SK-N-SH (cell line): ENCODE data around the gene CLIC1. TPM values are rescaled to one million over a fixed set of nuclear protein-coding genes. Genes with fewer than 3 reads are reported as not detected.

Source experiments
- CTCF ChIA-PET: fragments of 300-600, 350-600 bp; formaldehyde crosslinking; extraction: SDS; loops from one replicate; lab custom pipeline; 2021; lab: Yijun Ruan, JAX
- POLR2A ChIA-PET: fragments of 350-600 bp; sonication (Branson Sonifier 250); formaldehyde crosslinking; extraction: SDS; loops from one replicate; lab custom pipeline; 2020; ENCODE audit warnings: antibody characterized with exemption, inconsistent platforms; lab: Yijun Ruan, JAX
- DNase-seq: peaks from one replicate; pipeline ENCODE4 v3.0.0; 2012
- H2AFZ ChIP-seq: fragments of 200-600 bp; sonication (generic); 2 replicates; pipeline ENCODE4 v1.8.1; 2016; ENCODE audit warnings: antibody characterized with exemption, mild to moderate bottlenecking, low read depth
- H3F3A ChIP-seq: fragments of 200-600 bp; sonication (generic); replicated peaks from 2 replicates; pipeline ENCODE3; 2016; ENCODE audit warnings: antibody characterized with exemption, mild to moderate bottlenecking; ENCODE audit not compliant: insufficient read depth
- H3K27ac ChIP-seq, 2 experiments: fragments of 200-500 bp in 1 of 2; fragments of 200-600 bp in 1 of 2; sonication (Bioruptor generic) in 1 of 2; sonication (generic), shearing (Covaris generic) in 1 of 2; 2 replicates each; pipeline versions ENCODE4 v1.5.1 to v1.6.1; 2014 to 2016; ENCODE audit warnings: low read depth in 2 of 2, inconsistent platforms in 1 of 2, low read length in 1 of 2, mild to moderate bottlenecking in 1 of 2, mixed read lengths in 1 of 2
- H3K27me3 ChIP-seq: fragments of 200-600 bp; sonication (generic), shearing (Covaris generic); 2 replicates; pipeline ENCODE4 v1.6.1; 2016; ENCODE audit warnings: mixed run types; ENCODE audit not compliant: insufficient read depth
- H3K36me3 ChIP-seq, 2 experiments: fragments of 200-500 bp in 1 of 2; fragments of 200-600 bp in 1 of 2; sonication (Bioruptor generic) in 1 of 2; sonication (generic) in 1 of 2; replicated peaks in 1 of 2; 2 replicates each; pipeline versions ENCODE3 to v1.5.1; 2014 to 2016; ENCODE audit warnings: low read length in 1 of 2, mild to moderate bottlenecking in 1 of 2; ENCODE audit not compliant: insufficient read depth in 2 of 2, control insufficient read depth in 1 of 2
- H3K4me1 ChIP-seq, 2 experiments: fragments of 200-500 bp in 1 of 2; fragments of 200-600 bp in 1 of 2; sonication (Bioruptor generic) in 1 of 2; sonication (generic), shearing (Covaris generic) in 1 of 2; 2 replicates each; pipeline versions ENCODE4 v1.5.1 to v1.6.1; 2014 to 2016; ENCODE audit warnings: low read depth in 1 of 2, low read length in 1 of 2, mixed run types in 1 of 2; ENCODE audit not compliant: insufficient read depth in 2 of 2, control insufficient read depth in 1 of 2
- H3K4me2 ChIP-seq: fragments of 200-600 bp; sonication (generic), shearing (Covaris generic); 2 replicates; pipeline ENCODE4 v1.6.1; 2017; ENCODE audit warnings: mixed run types
- H3K4me3 ChIP-seq, 2 experiments: fragments of 200-500 bp in 1 of 2; fragments of 200-600 bp in 1 of 2; sonication (Bioruptor generic) in 1 of 2; sonication (generic), shearing (Covaris generic) in 1 of 2; 2 replicates each; pipeline versions ENCODE4 v1.5.1 to v1.8.1; 2014 to 2016; ENCODE audit warnings: low read depth in 2 of 2, inconsistent platforms in 1 of 2, low read length in 1 of 2, mild to moderate bottlenecking in 1 of 2, mixed read lengths in 1 of 2, moderate library complexity in 1 of 2
- H3K79me2 ChIP-seq: fragments of 200-600 bp; sonication (generic); 2 replicates; pipeline ENCODE4 v1.8.1; 2017; ENCODE audit warnings: mild to moderate bottlenecking; ENCODE audit not compliant: insufficient read depth
- H3K9ac ChIP-seq: fragments of 200-600 bp; sonication (generic); 2 replicates; pipeline ENCODE4 v1.6.1; 2017; ENCODE audit warnings: mixed run types
- H3K9me2 ChIP-seq: fragments of 200-600 bp; sonication (generic); 2 replicates; pipeline ENCODE4 v1.6.1; 2017; ENCODE audit warnings: mixed run types
- H3K9me3 ChIP-seq: fragments of 200-600 bp; sonication (generic); 2 replicates; pipeline ENCODE4 v1.6.1; 2017; ENCODE audit warnings: mixed run types, mild to moderate bottlenecking, moderate library complexity
- H4K20me1 ChIP-seq: fragments of 200-600 bp; sonication (generic); 2 replicates; pipeline ENCODE4 v1.6.1; 2017; ENCODE audit warnings: mild to moderate bottlenecking, mixed run types; ENCODE audit not compliant: insufficient read depth
- CHD2 ChIP-seq: fragments of 150-350 bp; IDR thresholded peaks from 2 replicates; pipeline ENCODE4 v1.6.1; 2018; ENCODE audit warnings: low read length; ENCODE audit not compliant: partially characterized antibody
- ELF1 ChIP-seq: IDR thresholded peaks from 2 replicates; pipeline ENCODE4 v1.4.0; 2012
- FOXM1 ChIP-seq: IDR thresholded peaks from 2 replicates; pipeline ENCODE4 v1.4.0; 2012; ENCODE audit warnings: low read depth, mild to moderate bottlenecking
- GABPA ChIP-seq: IDR thresholded peaks from 2 replicates; pipeline ENCODE4 v1.4.0; 2012; ENCODE audit warnings: low read depth, mild to moderate bottlenecking
- MEF2A ChIP-seq: IDR thresholded peaks from 2 replicates; pipeline ENCODE4 v1.4.0; 2012; ENCODE audit warnings: low read depth, borderline replicate concordance
- MXI1 ChIP-seq: IDR thresholded peaks from 2 replicates; pipeline ENCODE4 v1.6.1; 2012; ENCODE audit warnings: mild to moderate bottlenecking, low read depth, low read length, improper control_type of control experiment
- NRF1 ChIP-seq: IDR thresholded peaks from 2 replicates; pipeline ENCODE4 v1.6.1; 2012; ENCODE audit warnings: low read depth, mild to moderate bottlenecking, low read length
- POLR2AphosphoS5 ChIP-seq: IDR thresholded peaks from 2 replicates; pipeline ENCODE4 v1.6.1; 2012; ENCODE audit warnings: low read depth, low read length
- RAD21 ChIP-seq: IDR thresholded peaks from 2 replicates; pipeline ENCODE4 v1.6.1; 2012; ENCODE audit warnings: mild to moderate bottlenecking, low read length
- RCOR1 ChIP-seq: fragments of 150-350 bp; IDR thresholded peaks from 2 replicates; pipeline ENCODE4 v1.6.1; 2017; ENCODE audit warnings: antibody characterized with exemption, low read length
- RFX5 ChIP-seq: IDR thresholded peaks from 2 replicates; pipeline ENCODE4 v1.6.1; 2012; ENCODE audit warnings: mild to moderate bottlenecking, improper control_type of control experiment, low read length
- SMC3 ChIP-seq: IDR thresholded peaks from 2 replicates; pipeline ENCODE4 v1.6.1; 2012; ENCODE audit warnings: low read depth, low read length, improper control_type of control experiment
- TAF1 ChIP-seq: IDR thresholded peaks from 2 replicates; pipeline ENCODE4 v1.6.1; 2012; ENCODE audit warnings: low read depth, mild to moderate bottlenecking, low read length, moderate library complexity, borderline replicate concordance
- TCF12 ChIP-seq: IDR thresholded peaks from 2 replicates; pipeline ENCODE4 v1.4.0; 2012
- WGBS: methylation state at CpG from one replicate; pipeline ENCODE4 v1.1.6; 2017; ENCODE audit warnings: low lambda C conversion rate; 5-methylcytosine and 5-hydroxymethylcytosine counted together
- polyA plus RNA-seq, 3 experiments: library from polyadenylated mRNA; depleted of rRNA; stranded (reverse); fragments of >200 nt; gene quantifications; 2 replicates each; pipeline ENCODE4 v1.2.3, GENCODE V29; 2012
- TF ChIP-seq, protein P1 (sequence below): fragments of 150-350 bp; IDR thresholded peaks from 2 replicates; pipeline ENCODE4 v1.6.1; 2017; ENCODE audit warnings: antibody characterized with exemption, low read length, low read depth, borderline replicate concordance
- TF ChIP-seq, protein P2 (sequence below): IDR thresholded peaks from 2 replicates; pipeline ENCODE4 v1.4.0; 2012; ENCODE audit warnings: low read depth, borderline replicate concordance
- TF ChIP-seq, protein P3 (sequence below): fragments of 150-350 bp; IDR thresholded peaks from 2 replicates; pipeline ENCODE4 v1.6.1; 2016; ENCODE audit warnings: mild to moderate bottlenecking, low read depth, low read length
- TF ChIP-seq, protein P4 (sequence below): IDR thresholded peaks from 2 replicates; pipeline ENCODE4; 2012

Gene CLIC1
- polyA plus RNA-seq, 1 of the 3 experiments (the other 2 are of a cell fraction): 520 TPM

DNA sequence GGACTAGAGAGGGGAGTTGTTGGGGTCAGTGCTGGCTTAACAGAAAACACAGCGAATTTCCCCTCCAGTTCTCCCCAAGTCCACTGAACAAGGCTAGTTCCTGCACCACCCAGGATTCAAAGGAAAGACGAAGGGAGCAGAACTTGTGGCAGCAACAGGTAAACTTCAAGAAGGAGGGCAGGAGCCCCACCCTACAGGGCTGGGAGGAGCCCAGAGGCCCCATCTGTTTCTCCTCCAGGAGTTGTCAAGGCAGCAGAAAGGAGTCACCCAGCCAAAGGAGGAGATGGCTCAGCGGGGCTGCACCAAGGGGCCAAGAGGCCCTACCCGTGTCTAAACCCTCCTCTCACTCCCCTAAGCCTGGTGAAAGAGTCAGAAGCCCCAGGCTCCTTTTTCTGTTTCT is 27.9 kb upstream of the CLIC1 start:
- no peak overlapping the region for H3K4me2 ChIP-seq
- no peaks in the 10 kb centered on the region for H3K79me2 ChIP-seq
- no peak overlapping the region for H3K9ac ChIP-seq
- no peak overlapping the region for H3K4me3 ChIP-seq
- H3K9me2 ChIP-seq: no peaks in the 10 kb centered on the region
- H3K36me3 ChIP-seq: no peaks in the 10 kb centered on the region
- no peaks in the 10 kb centered on the region for H3K27me3 ChIP-seq
- no peak overlapping the region for H3K27ac ChIP-seq
- peaks cover 0 to 8% of the 10 kb centered on the region in 2 experiments; a peak in 1 of 4 replicates for H3K4me1 ChIP-seq
- H3K9me3 ChIP-seq: no peaks in the 10 kb centered on the region
- ChIA-PET CTCF (no interaction called here), POLR2A (no interaction called here)
- TF ChIP-seq RCOR1 (no peak), TAF1 (no peak), ELF1 (no peak), MXI1 (no peak), SMC3 (no peak), TCF12 (no peak), MEF2A (no peak), RFX5 (no peak), POLR2AphosphoS5 (no peak), FOXM1 (no peak), GABPA (no peak)
- TF ChIP-seq, protein P1, sequence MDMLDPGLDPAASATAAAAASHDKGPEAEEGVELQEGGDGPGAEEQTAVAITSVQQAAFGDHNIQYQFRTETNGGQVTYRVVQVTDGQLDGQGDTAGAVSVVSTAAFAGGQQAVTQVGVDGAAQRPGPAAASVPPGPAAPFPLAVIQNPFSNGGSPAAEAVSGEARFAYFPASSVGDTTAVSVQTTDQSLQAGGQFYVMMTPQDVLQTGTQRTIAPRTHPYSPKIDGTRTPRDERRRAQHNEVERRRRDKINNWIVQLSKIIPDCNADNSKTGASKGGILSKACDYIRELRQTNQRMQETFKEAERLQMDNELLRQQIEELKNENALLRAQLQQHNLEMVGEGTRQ: no peak
- TF ChIP-seq, protein P2, sequence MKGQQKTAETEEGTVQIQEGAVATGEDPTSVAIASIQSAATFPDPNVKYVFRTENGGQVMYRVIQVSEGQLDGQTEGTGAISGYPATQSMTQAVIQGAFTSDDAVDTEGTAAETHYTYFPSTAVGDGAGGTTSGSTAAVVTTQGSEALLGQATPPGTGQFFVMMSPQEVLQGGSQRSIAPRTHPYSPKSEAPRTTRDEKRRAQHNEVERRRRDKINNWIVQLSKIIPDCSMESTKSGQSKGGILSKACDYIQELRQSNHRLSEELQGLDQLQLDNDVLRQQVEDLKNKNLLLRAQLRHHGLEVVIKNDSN: no peak
- TF ChIP-seq, protein P3, sequence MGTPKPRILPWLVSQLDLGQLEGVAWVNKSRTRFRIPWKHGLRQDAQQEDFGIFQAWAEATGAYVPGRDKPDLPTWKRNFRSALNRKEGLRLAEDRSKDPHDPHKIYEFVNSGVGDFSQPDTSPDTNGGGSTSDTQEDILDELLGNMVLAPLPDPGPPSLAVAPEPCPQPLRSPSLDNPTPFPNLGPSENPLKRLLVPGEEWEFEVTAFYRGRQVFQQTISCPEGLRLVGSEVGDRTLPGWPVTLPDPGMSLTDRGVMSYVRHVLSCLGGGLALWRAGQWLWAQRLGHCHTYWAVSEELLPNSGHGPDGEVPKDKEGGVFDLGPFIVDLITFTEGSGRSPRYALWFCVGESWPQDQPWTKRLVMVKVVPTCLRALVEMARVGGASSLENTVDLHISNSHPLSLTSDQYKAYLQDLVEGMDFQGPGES: no peak
- TF ChIP-seq, protein P4, sequence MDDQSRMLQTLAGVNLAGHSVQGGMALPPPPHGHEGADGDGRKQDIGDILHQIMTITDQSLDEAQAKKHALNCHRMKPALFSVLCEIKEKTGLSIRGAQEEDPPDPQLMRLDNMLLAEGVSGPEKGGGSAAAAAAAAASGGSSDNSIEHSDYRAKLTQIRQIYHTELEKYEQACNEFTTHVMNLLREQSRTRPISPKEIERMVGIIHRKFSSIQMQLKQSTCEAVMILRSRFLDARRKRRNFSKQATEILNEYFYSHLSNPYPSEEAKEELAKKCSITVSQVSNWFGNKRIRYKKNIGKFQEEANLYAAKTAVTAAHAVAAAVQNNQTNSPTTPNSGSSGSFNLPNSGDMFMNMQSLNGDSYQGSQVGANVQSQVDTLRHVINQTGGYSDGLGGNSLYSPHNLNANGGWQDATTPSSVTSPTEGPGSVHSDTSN: no peak
- no peak for DNase-seq
- no peak overlapping the region for H2AFZ ChIP-seq
- WGBS: 86% methylated on average over 3 of the region's 4 CpGs
- H4K20me1 ChIP-seq: no peaks in the 10 kb centered on the region
- peaks cover 2% of the 10 kb centered on the region for H3F3A ChIP-seq

DNA sequence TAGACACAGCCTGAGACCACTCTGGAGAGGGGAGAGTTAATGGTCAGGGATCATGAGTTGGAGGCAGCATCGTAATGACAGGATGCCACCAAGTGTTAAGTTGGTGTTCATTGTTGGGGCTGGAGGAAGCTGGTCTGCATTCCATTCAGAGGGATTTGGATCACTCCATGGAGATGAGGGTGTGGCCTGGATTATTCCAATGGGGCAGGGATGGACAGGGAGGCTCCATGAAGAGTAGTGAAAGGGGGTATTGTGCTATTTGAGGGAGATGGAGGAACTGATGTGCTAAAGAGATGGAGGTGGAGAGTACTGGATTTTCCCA is 27.2 kb upstream of the CLIC1 start:
- 42% methylated on average over 1 of the region's 1 CpG for WGBS
- Histone ChIP-seq H3K4me3 (no peak overlapping the region), H3K79me2 (no peaks in the 10 kb centered on the region), H3K4me1 (peaks cover 0 to 8% of the 10 kb centered on the region in 2 experiments; a peak in 1 of 4 replicates), H3K9ac (no peak overlapping the region), H4K20me1 (no peaks in the 10 kb centered on the region), H3F3A (no peaks in the 10 kb centered on the region)
- POLR2A ChIA-PET: no interaction called here
- TF ChIP-seq CHD2 (no peak), NRF1 (no peak), GABPA (no peak), RCOR1 (no peak), RAD21 (no peak)
- TF ChIP-seq, all 33 proteins: peak for 0
- H3K4me2 ChIP-seq: no peak overlapping the region
- no peaks in the 10 kb centered on the region for H3K9me3 ChIP-seq
- no peak for DNase-seq
- H3K9me2 ChIP-seq: no peaks in the 10 kb centered on the region
- no peaks in the 10 kb centered on the region for H3K27me3 ChIP-seq
- no peaks in the 10 kb centered on the region for H3K36me3 ChIP-seq
- CTCF ChIA-PET: interaction anchor here (1.0 kb wide), 1 partner anchor 28 kb away, joined by 5 read pairs; no protein-coding TSS in a partner anchor
- H2AFZ ChIP-seq: no peak overlapping the region
- H3K27ac ChIP-seq: no peak overlapping the region
